ENCODE measurements around the gene ACSM3.

- TF ChIP-seq POLR2A (IDR thresholded peaks at IDR 0.05) (no peak), CTCF (IDR thresholded peaks at IDR 0.05) (no peak)
Measured at GRCh38 chr16:20844054-20844453, 80.2 kb downstream of the ACSM3 start.
